ENCODE data around the gene CTCFL. TPM values are rescaled to one million over a fixed set of nuclear protein-coding genes. Genes with fewer than 3 reads are reported as not detected.
A peak's percentile ranks its signal among the peaks of the same experiment; 100 is the strongest.

Gene CTCFL
- under 1 TPM; 0.05 to 0.08 TPM for total RNA-seq
- polyA plus RNA-seq, result under 1 TPM in 1 of 2 donors, not detected in 1; 0.08 TPM

GRCh38 chr20:57524511-57525176 lies at the start of gene CTCFL:
Gene CTCFL, minus strand, starts transcription at chr20:57525140. Its CDS starts 935 bp downstream, at chr20:57524205.
- 94% methylated on average over 43 of the region's 43 CpGs for WGBS
- H3K4me1 ChIP-seq (ENCODE audit: control insufficient read depth in 4 of 4, insufficient read depth in 4 of 4, low read length in 3 of 4), result peaks cover 8 to 25% (median 18%) of the 10 kb centered on the region in 4 donors
- DNase-seq (ENCODE audit: low spot score), result no peak
- no peaks in the 10 kb centered on the region for H3K9me3 ChIP-seq (ENCODE audit: control insufficient read depth in 4 of 4, low read length in 3 of 4)
- no peaks in the 10 kb centered on the region for H3K27me3 ChIP-seq (ENCODE audit: control insufficient read depth in 4 of 4, insufficient read depth in 4 of 4, low read length in 3 of 4)
- H3K27ac ChIP-seq (ENCODE audit: low read depth in 1 of 2, low read length in 2 of 2), result no peak within 1 kb of the TSS
- TF ChIP-seq HNF4A (conservative IDR thresholded peaks at IDR 0.05) (no peak), RXRA (IDR thresholded peaks at IDR 0.05) (no peak), NR2F2 (IDR thresholded peaks at IDR 0.05) (no peak), EGR1 (IDR thresholded peaks at IDR 0.05; ENCODE audit: low read depth in 2 of 2) (no peak), FOXA2 (IDR thresholded peaks at IDR 0.05) (no peak), REST (IDR thresholded peaks at IDR 0.05) (no peak)
- no peak within 1 kb of the TSS for H3K4me3 ChIP-seq (ENCODE audit: low read depth in 1 of 3, low read length in 3 of 3)
- H3K36me3 ChIP-seq (ENCODE audit: control insufficient read depth in 4 of 4, insufficient read depth in 3 of 4, low read depth in 1 of 4, low read length in 3 of 4), result no peaks in the 10 kb centered on the region
- H3K9ac ChIP-seq (ENCODE audit: low read depth in 1 of 2, low read length in 2 of 2), result no peak within 1 kb of the TSS

GRCh38 chr20:57573894-57574293 lies 49.0 kb upstream of the CTCFL start:
- Histone ChIP-seq H3K9me3 (ENCODE audit: control insufficient read depth in 4 of 4, low read length in 3 of 4) (no peaks in the 10 kb centered on the region), H3K9ac (ENCODE audit: low read depth in 1 of 2, low read length in 2 of 2) (no peak overlapping the region), H3K4me3 (ENCODE audit: low read depth in 1 of 3, low read length in 3 of 3) (no peak overlapping the region), H3K36me3 (ENCODE audit: control insufficient read depth in 4 of 4, insufficient read depth in 3 of 4, low read depth in 1 of 4, low read length in 3 of 4) (no peaks in the 10 kb centered on the region), H3K27me3 (ENCODE audit: control insufficient read depth in 4 of 4, insufficient read depth in 4 of 4, low read length in 3 of 4) (no peaks in the 10 kb centered on the region), H3K4me1 (ENCODE audit: control insufficient read depth in 4 of 4, insufficient read depth in 4 of 4, low read length in 3 of 4) (peaks cover 2 to 41% (median 22%) of the 10 kb centered on the region in 4 donors), H3K27ac (ENCODE audit: low read depth in 1 of 2, low read length in 2 of 2) (no peak overlapping the region)
- TF ChIP-seq RAD21 (IDR thresholded peaks at IDR 0.05), result peak in 1 of 2 donors; percentile 24
- TF ChIP-seq ZBTB33 (IDR thresholded peaks at IDR 0.05), result no peak
- TF ChIP-seq CTCF (IDR thresholded peaks at IDR 0.05; ENCODE audit: low read depth, low read length, missing input control), result peak; percentile 15
- WGBS, result 75% methylated on average over 5 of the region's 5 CpGs
- no peak for DNase-seq (ENCODE audit: low spot score)

Measured in liver (tissue), 9 donors.